ENCODE results near the gene TMUB1.
A peak's percentile ranks its signal among the peaks of the same experiment; 100 is the strongest.

TMUB1 gene

DNA sequence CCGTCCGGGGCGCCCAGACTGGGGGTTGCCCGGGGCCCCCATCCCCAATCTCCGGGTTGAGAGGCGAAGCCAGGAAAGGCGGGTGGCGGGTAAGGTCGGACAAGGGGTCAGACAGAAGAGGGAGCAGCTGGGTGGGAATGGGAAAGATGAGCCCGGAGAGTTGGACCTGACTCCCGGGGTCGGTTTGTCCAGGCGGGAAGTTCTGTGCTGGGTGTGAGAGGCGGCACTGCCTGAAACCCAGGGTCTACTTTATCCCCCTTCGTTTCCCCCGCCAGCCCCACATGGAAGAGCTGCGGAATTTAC is 23.2 kb downstream of the TMUB1 start:
- Histone ChIP-seq H3K9me3 (replicated peaks; ENCODE audit: insufficient read depth, low read length) (no peaks in the 10 kb centered on the region), H3K9me2 (replicated peaks; ENCODE audit: insufficient read depth, low read length) (no peaks in the 10 kb centered on the region), H3K79me2 (ENCODE audit: low read length) (peaks cover 36% of the 10 kb centered on the region), H3K4me2 (ENCODE audit: low read depth, low read length) (peak overlapping the region; percentile 86), H3K9ac (ENCODE audit: low read length) (peak overlapping the region; percentile 66; the same call in 1 of the 2 replicates), H3K4me1 (ENCODE audit: low read length) (peaks cover 6% of the 10 kb centered on the region), H3K36me3 (replicated peaks; ENCODE audit: insufficient read depth, low read length) (no peaks in the 10 kb centered on the region), H4K20me1 (ENCODE audit: insufficient read depth, low read length) (no peaks in the 10 kb centered on the region), H2AFZ (ENCODE audit: low read length) (peak overlapping the region; percentile 88), H3K4me3 (ENCODE audit: low read length) (peak overlapping the region; percentile 87), H3K27ac (ENCODE audit: low read length) (no peak overlapping the region), H3F3A (ENCODE audit: insufficient read depth, low read length) (peaks cover 12% of the 10 kb centered on the region), H3K27me3 (replicated peaks; ENCODE audit: insufficient read depth, low read length) (no peaks in the 10 kb centered on the region)
- TF ChIP-seq EZH2 (optimal IDR thresholded peaks at IDR 0.05; ENCODE audit: low read depth, low read length) (no peak), CTCF (IDR thresholded peaks at IDR 0.05; ENCODE audit: low read length) (no peak), EZH2phosphoT487 (IDR thresholded peaks at IDR 0.05; ENCODE audit: low read length) (no peak)
- no peak for DNase-seq

GRCh38 chr7:151059367-151060112 is 23.8 kb downstream of the TMUB1 start, which contains the start of gene SLC4A2:
SLC4A2 (plus strand) TSS chr7:151059589; CDS start chr7:151061988, 2,399 bp downstream.
- Histone ChIP-seq H3K27me3 (replicated peaks; ENCODE audit: insufficient read depth, low read length) (no peaks in the 10 kb centered on the region), H3K4me3 (ENCODE audit: low read length) (peak within 1 kb of the TSS; percentile 87), H3K9me2 (replicated peaks; ENCODE audit: insufficient read depth, low read length) (no peaks in the 10 kb centered on the region), H3K9ac (ENCODE audit: low read length) (peak within 1 kb of the TSS; percentile 66), H3K27ac (ENCODE audit: low read length) (peak within 1 kb of the TSS; percentile 65; the same call in 1 of the 2 replicates), H3K4me2 (ENCODE audit: low read depth, low read length) (peak within 1 kb of the TSS; percentile 98), H4K20me1 (ENCODE audit: insufficient read depth, low read length) (no peaks in the 10 kb centered on the region), H3F3A (ENCODE audit: insufficient read depth, low read length) (peaks cover 12% of the 10 kb centered on the region), H3K9me3 (replicated peaks; ENCODE audit: insufficient read depth, low read length) (no peaks in the 10 kb centered on the region), H3K79me2 (ENCODE audit: low read length) (peaks cover 36% of the 10 kb centered on the region), H3K4me1 (ENCODE audit: low read length) (peaks cover 6% of the 10 kb centered on the region), H3K36me3 (replicated peaks; ENCODE audit: insufficient read depth, low read length) (no peaks in the 10 kb centered on the region), H2AFZ (ENCODE audit: low read length) (peak within 1 kb of the TSS; percentile 90)
- peak; percentile 85 for DNase-seq
- TF ChIP-seq CTCF (IDR thresholded peaks at IDR 0.05; ENCODE audit: low read length), result peak; percentile 68
- no peak for TF ChIP-seq EZH2phosphoT487 (IDR thresholded peaks at IDR 0.05; ENCODE audit: low read length)

- no peaks in the 10 kb centered on the region for H3K9me2 ChIP-seq (replicated peaks; ENCODE audit: insufficient read depth, low read length)
- H3K4me3 ChIP-seq (ENCODE audit: low read length), result peak overlapping the region; percentile 87
- peak overlapping the region; percentile 65; the same call in 1 of the 2 replicates for H3K27ac ChIP-seq (ENCODE audit: low read length)
- TF ChIP-seq EZH2phosphoT487 (IDR thresholded peaks at IDR 0.05; ENCODE audit: low read length) (no peak), EZH2 (optimal IDR thresholded peaks at IDR 0.05; ENCODE audit: low read depth, low read length) (no peak), CTCF (IDR thresholded peaks at IDR 0.05; ENCODE audit: low read length) (no peak)
- peak overlapping the region; percentile 98 for H3K4me2 ChIP-seq (ENCODE audit: low read depth, low read length)
- H3K27me3 ChIP-seq (replicated peaks; ENCODE audit: insufficient read depth, low read length), result no peaks in the 10 kb centered on the region
- H3K79me2 ChIP-seq (ENCODE audit: low read length), result peaks cover 36% of the 10 kb centered on the region
- DNase-seq, result peak; percentile 29
- peaks cover 6% of the 10 kb centered on the region for H3K4me1 ChIP-seq (ENCODE audit: low read length)
- H3F3A ChIP-seq (ENCODE audit: insufficient read depth, low read length), result peaks cover 12% of the 10 kb centered on the region
- H4K20me1 ChIP-seq (ENCODE audit: insufficient read depth, low read length), result no peaks in the 10 kb centered on the region
- peak overlapping the region; percentile 66 for H3K9ac ChIP-seq (ENCODE audit: low read length)
- no peaks in the 10 kb centered on the region for H3K9me3 ChIP-seq (replicated peaks; ENCODE audit: insufficient read depth, low read length)
- H2AFZ ChIP-seq (ENCODE audit: low read length), result peak overlapping the region; percentile 90
- no peaks in the 10 kb centered on the region for H3K36me3 ChIP-seq (replicated peaks; ENCODE audit: insufficient read depth, low read length)
Observed at GRCh38 chr7:151058781-151059366, 24.4 kb downstream of the TMUB1 start.

All from MM.1S (cell line).